Measurements from ENCODE around the gene MMP28.

GRCh38 chr17:35752945-35753764 is 42.3 kb downstream of the MMP28 start, which contains the start of gene GAS2L2:
- TF ChIP-seq POLR2A (IDR thresholded peaks at IDR 0.05; ENCODE audit: low read length), result no peak
- no peak for TF ChIP-seq GATA1 (IDR thresholded peaks at IDR 0.05; ENCODE audit: low read depth, low read length)
